Measurements from ENCODE around the gene PRKCD. TPM values are rescaled to one million over a fixed set of nuclear protein-coding genes. Genes with fewer than 3 reads are reported as not detected.

Gene PRKCD
- polyA plus RNA-seq, 3 donors from 2014 or later, result 14.7 to 36.8 (median 26.1) TPM

DNA sequence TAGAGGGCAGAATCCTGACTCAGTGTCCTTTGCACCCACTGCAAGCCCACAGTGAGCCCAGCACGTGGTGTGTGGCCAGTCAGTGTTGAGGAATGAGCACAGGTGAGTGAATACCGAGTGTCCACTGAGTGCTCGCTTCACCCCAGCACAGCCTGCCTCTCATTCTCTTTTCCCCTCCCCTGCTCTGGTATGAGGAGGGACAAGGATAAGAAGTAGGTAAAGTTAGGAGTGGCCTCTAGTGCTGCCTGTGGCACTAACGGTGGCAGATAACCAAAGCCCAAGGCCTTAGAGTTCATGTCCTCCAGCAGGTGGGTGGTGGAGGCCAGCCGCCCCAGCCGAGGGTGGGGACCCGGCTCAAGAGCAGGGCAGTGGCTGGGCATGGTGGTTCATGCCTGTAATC is 38.0 kb downstream of the PRKCD start:
- peaks cover 1 to 7% (median 5%) of the 10 kb centered on the region in 3 donors for H3K27me3 Mint-ChIP-seq (ENCODE audit: low read depth in 3 of 3)
- peaks cover 0 to 2% of the 10 kb centered on the region in 2 donors for H3K4me1 Mint-ChIP-seq
- no peak overlapping the region for H3K4me3 Mint-ChIP-seq
- no peaks in the 10 kb centered on the region for H3K9me3 Mint-ChIP-seq
- no peak for DNase-seq
- H3K36me3 Mint-ChIP-seq, result no peaks in the 10 kb centered on the region
- no peak overlapping the region for H3K27ac Mint-ChIP-seq

DNA sequence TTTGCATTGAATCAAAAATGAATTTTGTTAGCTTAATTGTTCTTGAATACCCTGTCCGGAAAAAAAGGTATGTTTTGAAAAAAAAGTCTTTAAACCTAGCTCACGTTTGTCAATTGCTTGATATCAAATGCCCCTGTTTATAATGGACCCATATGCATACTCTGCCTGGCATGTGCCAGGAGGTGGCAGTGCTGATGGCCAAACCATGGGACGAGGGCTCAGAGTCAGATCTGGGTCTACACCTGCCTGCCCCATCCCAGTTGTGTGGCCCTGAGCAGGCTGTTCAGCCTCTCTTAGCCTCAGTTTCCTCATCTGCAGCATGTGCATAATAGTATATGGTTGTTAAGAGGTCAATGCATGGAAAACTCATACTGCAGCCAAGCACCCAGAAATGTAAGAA is 38.8 kb downstream of the PRKCD start:
- Mint-ChIP-seq H3K27ac (no peak overlapping the region), H3K36me3 (no peaks in the 10 kb centered on the region), H3K4me1 (peaks cover 0 to 2% of the 10 kb centered on the region in 2 donors), H3K4me3 (no peak overlapping the region), H3K27me3 (ENCODE audit: low read depth in 3 of 3) (peaks cover 5 to 10% (median 5%) of the 10 kb centered on the region in 3 donors), H3K9me3 (no peaks in the 10 kb centered on the region)
- no peak for DNase-seq

DNA sequence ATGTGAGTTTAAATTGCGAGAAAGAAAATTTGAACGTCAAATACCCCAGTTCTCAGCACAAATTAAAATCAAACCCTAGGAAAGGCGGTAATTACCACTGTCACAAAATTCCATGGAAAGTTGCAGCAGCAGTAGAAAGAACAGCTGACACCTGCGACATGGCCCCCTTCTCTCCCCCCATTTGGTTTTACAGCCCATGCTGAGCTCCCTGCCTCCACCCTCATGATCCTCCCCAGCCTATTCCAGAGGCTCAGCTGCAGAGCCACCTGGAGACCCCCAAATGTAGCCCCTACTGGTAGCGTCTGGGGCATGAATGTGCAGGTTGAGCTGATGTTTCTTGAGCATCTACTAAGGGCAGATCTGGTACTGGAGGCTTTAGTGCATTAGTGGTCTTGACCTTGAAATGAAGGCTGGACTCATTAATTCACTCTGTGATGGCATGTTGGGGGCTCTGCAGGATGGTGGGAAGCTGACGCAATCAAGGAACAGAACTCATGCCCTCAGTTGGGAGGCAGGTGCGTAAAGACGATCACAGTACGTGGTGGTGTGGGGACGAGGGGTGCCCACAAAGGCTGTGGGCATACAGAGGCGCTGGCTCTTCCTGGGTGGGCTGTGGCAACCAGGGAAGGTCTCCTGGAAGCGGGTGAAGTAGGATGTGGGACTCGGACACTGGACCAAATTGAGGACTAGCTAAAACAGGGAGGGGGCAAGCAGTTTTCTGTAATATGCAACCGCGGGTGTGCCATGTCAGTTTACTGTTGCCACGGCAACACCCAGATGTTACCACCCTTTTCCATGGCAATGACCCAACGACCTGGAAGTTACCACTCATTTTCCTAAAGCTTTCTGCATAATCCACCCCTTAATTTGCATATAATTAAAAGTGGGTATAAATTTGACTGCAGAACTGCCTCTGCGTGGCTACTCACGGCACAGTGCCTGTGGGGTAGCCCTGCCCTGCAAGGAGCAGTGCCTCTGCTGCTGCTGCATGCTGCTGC is 39.8 kb downstream of the PRKCD start:
- no peaks in the 10 kb centered on the region for H3K9me3 Mint-ChIP-seq
- no peak overlapping the region for H3K4me3 Mint-ChIP-seq
- no peak overlapping the region for H3K27ac Mint-ChIP-seq
- DNase-seq, result no peak
- H3K4me1 Mint-ChIP-seq, result no peaks in the 10 kb centered on the region
- peaks cover 5 to 10% (median 6%) of the 10 kb centered on the region in 3 donors for H3K27me3 Mint-ChIP-seq (ENCODE audit: low read depth in 3 of 3)
- no peaks in the 10 kb centered on the region for H3K36me3 Mint-ChIP-seq

DNA sequence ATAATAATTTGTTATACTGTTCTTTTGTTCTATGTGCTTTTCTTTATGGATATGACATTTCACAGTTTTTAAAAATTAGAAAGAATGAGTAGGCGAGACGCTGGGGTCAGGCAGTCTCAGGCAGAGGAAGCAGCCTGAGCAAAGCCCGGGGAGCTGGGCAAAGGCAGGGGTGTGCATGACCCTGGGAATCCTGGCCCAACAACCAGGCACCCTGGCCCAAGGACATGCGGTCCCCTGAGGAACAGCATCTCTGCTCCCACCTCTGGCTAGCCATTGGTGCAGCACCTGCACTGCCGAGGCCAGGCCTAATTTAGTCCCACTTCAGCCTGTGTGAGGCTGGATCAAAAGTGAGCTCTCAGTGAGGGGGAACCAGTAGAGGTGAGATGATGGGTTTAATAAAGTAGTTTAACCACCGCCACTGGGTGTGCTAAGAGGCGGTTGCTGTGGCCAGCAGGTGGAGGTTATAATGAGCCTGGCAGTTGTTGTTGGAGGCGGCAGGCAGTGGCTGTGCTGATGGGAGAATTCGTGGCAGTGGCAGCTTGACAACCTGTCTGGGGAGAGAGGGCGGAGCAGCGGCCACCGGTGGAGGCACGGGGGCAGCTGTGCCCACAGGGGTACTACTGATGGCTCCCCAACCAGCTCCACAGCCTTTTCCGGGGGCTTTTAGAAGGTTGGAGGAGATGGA is 41.5 kb downstream of the PRKCD start:
- no peaks in the 10 kb centered on the region for H3K4me1 Mint-ChIP-seq
- no peak for DNase-seq
- no peak overlapping the region for H3K27ac Mint-ChIP-seq
- no peak overlapping the region for H3K4me3 Mint-ChIP-seq
- H3K36me3 Mint-ChIP-seq, result peaks cover 0 to 6% (median 0%) of the 10 kb centered on the region in 3 donors
- peaks cover 5 to 12% (median 5%) of the 10 kb centered on the region in 3 donors for H3K27me3 Mint-ChIP-seq (ENCODE audit: low read depth in 3 of 3)
- peaks cover 0 to 5% (median 0%) of the 10 kb centered on the region in 6 donors for H3K9me3 Mint-ChIP-seq

DNA sequence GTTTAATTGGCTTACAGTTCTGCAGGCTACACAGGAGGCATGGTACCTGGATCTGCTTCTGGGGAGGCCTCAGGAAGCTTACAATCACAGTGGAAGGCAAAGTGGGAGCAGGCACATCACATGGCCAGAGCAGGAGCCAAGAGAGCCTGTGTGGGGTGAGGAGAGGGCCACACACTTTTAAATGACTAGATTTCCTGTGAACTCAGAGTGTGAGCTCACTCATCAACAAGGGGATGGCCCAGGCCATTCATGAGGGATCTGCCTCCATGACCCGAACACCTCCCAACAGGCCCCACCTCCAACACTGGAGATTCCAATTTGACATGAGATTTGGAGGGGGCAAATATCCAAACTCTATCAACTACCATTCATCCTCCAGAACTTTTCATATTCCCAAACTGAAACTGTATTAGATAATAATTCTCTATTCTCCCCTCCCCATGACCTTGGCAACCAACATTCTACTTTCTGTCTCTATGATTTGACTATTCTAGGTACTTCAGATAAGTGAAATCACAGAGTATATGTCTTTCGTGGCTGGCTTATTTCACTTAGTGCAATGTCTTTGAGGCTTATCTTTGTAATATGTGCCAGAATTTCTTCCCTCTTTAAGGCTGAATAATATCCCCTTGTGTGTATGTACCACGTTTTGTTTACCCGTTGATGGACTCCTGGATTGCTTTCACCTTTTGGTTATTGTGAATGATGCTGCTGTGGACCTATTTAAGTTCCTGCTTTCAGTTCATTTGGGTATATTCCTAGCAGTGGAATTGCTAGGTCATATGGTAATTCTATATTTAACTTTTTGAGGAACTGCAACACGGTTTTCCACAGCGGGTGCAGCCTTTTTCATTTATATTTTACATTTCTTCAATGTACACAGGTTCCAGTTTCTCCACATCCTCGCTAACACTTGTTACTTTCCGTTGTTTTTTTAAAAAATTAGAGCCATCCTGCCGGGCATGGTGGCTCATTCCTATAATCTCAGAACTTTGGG is 51.0 kb downstream of the PRKCD start:
- Mint-ChIP-seq H3K27me3 (ENCODE audit: low read depth in 3 of 3) (peaks cover 2% of the 10 kb centered on the region in 3 donors), H3K27ac (no peak overlapping the region), H3K4me3 (no peak overlapping the region), H3K36me3 (peaks cover 0 to 7% (median 3%) of the 10 kb centered on the region in 3 donors), H3K9me3 (peaks cover 0 to 13% (median 0%) of the 10 kb centered on the region in 6 donors), H3K4me1 (no peaks in the 10 kb centered on the region)
- DNase-seq, result no peak

DNA sequence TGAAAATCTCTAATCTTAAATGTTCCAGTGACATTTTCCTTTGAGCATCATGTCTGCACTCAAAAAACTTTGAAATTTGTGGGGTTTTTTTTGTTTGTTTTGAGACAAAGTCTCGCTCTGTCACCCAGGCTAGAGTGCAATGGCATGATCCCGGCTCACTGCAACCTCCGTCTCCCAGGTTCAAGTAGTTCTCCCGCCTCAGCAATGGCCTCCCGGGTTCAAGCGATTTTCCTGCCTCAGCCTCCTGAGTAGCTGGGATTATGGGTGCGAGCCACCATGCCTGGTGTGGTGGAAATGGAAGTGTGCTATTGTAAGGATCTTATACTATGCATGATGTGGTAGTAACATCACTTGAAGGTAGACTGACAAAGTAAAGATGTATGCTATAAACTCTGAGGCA is 52.3 kb downstream of the PRKCD start:
- Mint-ChIP-seq H3K36me3 (peaks cover 0 to 3% (median 0%) of the 10 kb centered on the region in 3 donors), H3K27me3 (ENCODE audit: low read depth in 3 of 3) (peaks cover 2 to 4% (median 2%) of the 10 kb centered on the region in 3 donors), H3K4me3 (no peak overlapping the region), H3K27ac (no peak overlapping the region), H3K4me1 (no peaks in the 10 kb centered on the region), H3K9me3 (peaks cover 0 to 10% (median 0%) of the 10 kb centered on the region in 6 donors)
- DNase-seq, result no peak

DNA sequence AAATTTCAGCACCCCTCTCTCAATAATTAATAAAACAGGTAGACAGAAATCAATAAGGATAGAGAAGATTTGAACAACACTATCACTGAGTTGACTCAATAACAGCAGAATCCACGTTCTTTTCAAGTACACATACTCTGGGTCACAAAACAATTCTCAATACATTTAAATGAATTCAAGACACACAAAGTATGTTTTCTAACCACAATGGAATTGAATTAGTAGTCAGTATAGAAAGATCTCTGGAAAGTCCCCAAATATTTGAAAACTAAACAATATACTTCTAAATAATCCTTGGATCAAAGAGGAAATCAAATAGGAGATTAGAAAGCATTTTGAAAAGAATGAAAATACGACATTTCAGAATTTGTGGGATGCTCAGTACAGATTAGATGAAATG is 54.8 kb downstream of the PRKCD start:
- DNase-seq, result no peak
- Mint-ChIP-seq H3K27ac (no peak overlapping the region), H3K27me3 (ENCODE audit: low read depth in 3 of 3) (peaks cover 2 to 4% (median 2%) of the 10 kb centered on the region in 3 donors), H3K4me1 (no peaks in the 10 kb centered on the region), H3K36me3 (no peaks in the 10 kb centered on the region), H3K9me3 (no peaks in the 10 kb centered on the region), H3K4me3 (no peak overlapping the region)

DNA sequence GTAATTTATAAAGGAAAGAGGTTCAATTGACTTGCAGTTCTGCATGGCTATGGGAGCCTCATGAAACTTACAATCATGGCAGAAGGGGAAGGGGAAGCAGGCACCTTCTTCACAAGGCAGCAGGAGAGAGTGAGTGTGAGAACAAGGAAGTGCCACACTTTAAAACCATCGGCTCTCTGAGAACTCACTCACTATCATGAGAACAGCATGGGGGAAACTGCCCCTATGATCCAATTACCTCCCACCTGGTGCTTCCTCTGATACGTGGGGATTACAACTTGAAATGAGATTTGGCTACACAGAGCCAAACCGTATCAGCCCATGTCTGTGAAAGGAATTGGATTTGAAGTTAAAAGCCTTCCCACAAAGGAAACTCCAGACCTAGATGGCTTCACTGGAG is 55.7 kb downstream of the PRKCD start:
- no peak for DNase-seq
- no peaks in the 10 kb centered on the region for H3K9me3 Mint-ChIP-seq
- no peak overlapping the region for H3K4me3 Mint-ChIP-seq
- no peaks in the 10 kb centered on the region for H3K4me1 Mint-ChIP-seq
- peaks cover 2 to 4% (median 2%) of the 10 kb centered on the region in 3 donors for H3K27me3 Mint-ChIP-seq (ENCODE audit: low read depth in 3 of 3)
- H3K27ac Mint-ChIP-seq, result no peak overlapping the region
- H3K36me3 Mint-ChIP-seq, result no peaks in the 10 kb centered on the region

DNA sequence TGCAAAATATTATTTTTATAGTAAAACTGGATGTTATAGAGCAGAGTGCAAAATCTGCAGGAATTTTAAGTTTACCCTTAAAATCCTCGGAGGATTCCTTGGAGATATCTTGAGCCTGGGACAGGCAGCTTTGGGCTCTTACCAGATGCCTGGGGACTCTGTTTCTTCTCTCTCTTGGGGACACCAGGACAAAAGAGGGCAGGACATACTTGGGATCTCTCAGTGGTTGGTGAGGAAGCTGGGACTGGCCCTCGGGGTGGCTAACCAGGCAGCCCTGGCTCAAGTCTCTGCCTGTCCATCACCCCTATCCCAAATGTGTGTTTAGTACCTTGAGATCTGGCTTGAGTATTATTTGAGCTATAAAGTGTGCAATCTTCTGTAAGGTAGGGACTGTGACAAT is 56.2 kb downstream of the PRKCD start:
- no peaks in the 10 kb centered on the region for H3K36me3 Mint-ChIP-seq
- H3K4me3 Mint-ChIP-seq, result no peak overlapping the region
- H3K27me3 Mint-ChIP-seq (ENCODE audit: low read depth in 3 of 3), result peaks cover 2 to 4% (median 2%) of the 10 kb centered on the region in 3 donors
- no peaks in the 10 kb centered on the region for H3K4me1 Mint-ChIP-seq
- DNase-seq, result no peak
- H3K9me3 Mint-ChIP-seq, result no peaks in the 10 kb centered on the region
- H3K27ac Mint-ChIP-seq, result no peak overlapping the region

DNA sequence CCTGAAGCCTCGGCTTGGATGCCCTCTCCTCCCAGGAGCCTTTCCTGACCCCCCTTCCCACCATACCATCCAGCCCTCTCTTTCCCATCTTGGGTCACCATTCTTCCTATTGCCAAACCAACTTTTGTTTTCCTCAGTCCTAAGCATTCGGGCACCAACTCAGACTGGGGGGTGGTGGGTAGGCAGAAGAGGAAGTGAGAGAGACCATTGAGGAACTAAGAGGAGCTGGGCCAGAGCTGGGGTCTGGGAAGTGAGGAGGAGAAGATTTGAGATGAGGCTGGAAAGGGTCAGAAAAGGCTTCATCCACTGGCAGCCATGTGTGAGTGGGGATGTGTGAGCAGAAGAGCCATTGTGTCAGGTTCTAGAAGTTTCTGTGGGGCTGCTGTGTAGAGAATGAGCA is 57.1 kb downstream of the PRKCD start:
- no peak for DNase-seq
- H3K4me1 Mint-ChIP-seq, result no peaks in the 10 kb centered on the region
- H3K27me3 Mint-ChIP-seq (ENCODE audit: low read depth in 3 of 3), result peaks cover 2 to 4% (median 2%) of the 10 kb centered on the region in 3 donors
- H3K36me3 Mint-ChIP-seq, result no peaks in the 10 kb centered on the region
- H3K27ac Mint-ChIP-seq, result no peak overlapping the region
- H3K4me3 Mint-ChIP-seq, result no peak overlapping the region
- H3K9me3 Mint-ChIP-seq, result no peaks in the 10 kb centered on the region

DNA sequence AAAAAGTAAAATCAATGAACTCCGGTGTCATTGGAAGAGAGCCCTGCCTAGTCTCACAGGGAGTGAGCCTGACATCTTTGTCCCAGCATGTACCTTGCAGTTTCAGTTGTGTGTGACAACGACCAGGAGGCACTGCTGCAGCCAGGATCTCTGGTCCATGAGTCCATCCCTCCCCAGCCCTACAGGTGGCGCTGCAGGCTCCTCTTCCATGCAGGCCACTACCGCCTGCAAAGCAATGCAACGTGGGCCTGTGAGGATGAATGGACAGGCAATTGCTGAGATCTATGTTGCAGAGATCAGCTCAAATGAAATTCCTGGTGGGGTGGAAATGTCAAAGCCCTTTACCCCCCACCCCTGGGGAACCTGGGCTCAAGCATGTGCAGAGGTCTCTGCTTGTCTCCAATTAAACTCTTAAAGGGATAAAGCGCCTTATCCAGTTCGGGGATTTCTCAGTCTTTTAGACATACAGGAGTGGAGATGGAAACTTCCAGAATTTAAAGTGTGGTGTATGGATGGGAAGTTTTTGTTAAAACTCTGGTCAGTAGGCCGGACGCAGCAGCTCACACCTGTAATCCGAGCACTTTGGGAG is 59.0 kb downstream of the PRKCD start:
- no peak overlapping the region for H3K27ac Mint-ChIP-seq
- peaks cover 2% of the 10 kb centered on the region in 3 donors for H3K27me3 Mint-ChIP-seq (ENCODE audit: low read depth in 3 of 3)
- H3K9me3 Mint-ChIP-seq, result no peaks in the 10 kb centered on the region
- H3K4me1 Mint-ChIP-seq, result no peaks in the 10 kb centered on the region
- peak; percentile 40 to 59 (median 54) for DNase-seq
- H3K36me3 Mint-ChIP-seq, result peaks cover 0 to 4% (median 0%) of the 10 kb centered on the region in 3 donors
- H3K4me3 Mint-ChIP-seq, result no peak overlapping the region

DNA sequence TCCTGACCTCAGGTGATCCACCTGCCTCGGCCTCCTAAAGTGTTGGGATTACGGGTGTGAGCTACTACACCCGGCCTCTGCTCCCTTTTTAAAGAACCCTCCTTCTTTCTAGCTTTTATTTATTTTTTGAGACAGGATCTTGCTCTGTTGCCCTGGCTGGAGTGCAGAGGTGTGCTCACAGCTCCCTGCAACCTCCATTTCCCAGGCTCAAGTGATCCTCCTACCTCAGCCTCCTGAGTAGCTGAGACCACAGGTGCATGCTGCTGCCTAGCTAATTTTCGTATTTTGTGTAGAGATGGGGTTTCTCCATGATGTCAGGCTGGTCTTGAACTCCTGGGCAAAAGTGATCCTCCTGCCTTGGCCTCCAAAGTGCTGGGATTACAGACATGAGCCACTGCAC is 60.3 kb downstream of the PRKCD start:
- H3K9me3 Mint-ChIP-seq, result no peaks in the 10 kb centered on the region
- peaks cover 0 to 3% (median under 1%) of the 10 kb centered on the region in 3 donors for H3K27me3 Mint-ChIP-seq (ENCODE audit: low read depth in 3 of 3)
- H3K27ac Mint-ChIP-seq, result no peak overlapping the region
- no peak overlapping the region for H3K4me3 Mint-ChIP-seq
- H3K36me3 Mint-ChIP-seq, result peaks cover 0 to 4% (median 0%) of the 10 kb centered on the region in 3 donors
- no peaks in the 10 kb centered on the region for H3K4me1 Mint-ChIP-seq
- no peak for DNase-seq

DNA sequence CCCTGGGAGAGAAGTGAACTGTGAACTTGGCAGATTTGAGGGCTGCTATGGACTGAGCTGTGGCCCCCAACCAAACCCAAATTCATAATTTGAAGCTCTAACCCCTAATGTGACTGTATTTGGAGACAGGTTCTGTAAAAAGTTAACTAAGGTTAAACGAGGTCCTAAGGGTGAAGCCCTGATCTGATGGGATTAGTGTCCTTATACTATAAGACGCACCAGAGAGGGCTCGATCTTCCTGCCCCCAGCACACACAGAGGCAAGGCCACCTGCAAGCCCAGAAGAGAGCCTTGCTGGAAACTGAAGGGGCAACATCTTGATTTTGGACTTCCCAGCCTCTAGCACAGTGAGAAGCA is 60.8 kb downstream of the PRKCD start:
- no peak overlapping the region for H3K27ac Mint-ChIP-seq
- DNase-seq, result no peak

More for the DNA sequence above, 60.8 kb downstream of the PRKCD start:
- Mint-ChIP-seq H3K9me3 (no peaks in the 10 kb centered on the region), H3K4me1 (no peaks in the 10 kb centered on the region), H3K36me3 (peaks cover 0 to 4% (median 0%) of the 10 kb centered on the region in 3 donors), H3K4me3 (no peak overlapping the region), H3K27me3 (ENCODE audit: low read depth in 3 of 3) (peaks cover 0 to 3% (median 0%) of the 10 kb centered on the region in 3 donors)
